Transverse colon (tissue), 4 donors: Measurements from ENCODE around the gene DHRS7C.

Experiments
- CTCF ChIP-seq, 5 experiments: fragments of 200-600 bp in 3 of 5; fragments of 450-650 bp in 2 of 5; sonication (generic) in 3 of 5; IDR thresholded peaks; 1 replicate in 2 of 5; 2 replicates in 3 of 5; pipeline ENCODE4 v1.5.1; 2016 to 2017; ENCODE audit warnings: antibody characterized with exemption in 5 of 5, inconsistent platforms in 3 of 5, mild to moderate bottlenecking in 2 of 5, moderate library complexity in 1 of 5
- EP300 ChIP-seq: sonication (generic); formaldehyde crosslinking; IDR thresholded peaks from one replicate; pipeline ENCODE4 v1.6.1; 2017; ENCODE audit warnings: antibody characterized with exemption, low read depth
- POLR2A ChIP-seq: fragments of 450-650 bp; IDR thresholded peaks from one replicate; pipeline ENCODE4 v1.6.1; 2016; ENCODE audit warnings: antibody characterized with exemption, mild to moderate bottlenecking, moderate library complexity
- POLR2AphosphoS5 ChIP-seq, 3 donors: sonication (generic); formaldehyde crosslinking; IDR thresholded peaks; one replicate each; pipeline ENCODE4 v1.6.1; 2016; ENCODE audit warnings: antibody characterized with exemption in 3 of 3

- no peak for TF ChIP-seq CTCF (IDR thresholded peaks at IDR 0.05)
- no peak for TF ChIP-seq EP300
- peak in 2 of 3 donors; percentile 58 to 68 for TF ChIP-seq POLR2AphosphoS5 (IDR thresholded peaks at IDR 0.05)
- no peak for TF ChIP-seq POLR2A
These were observed 46.4 kb upstream of the DHRS7C start for GRCh38 chr17:9837551-9838471.
